ACHN (cell line): ENCODE measurements around the gene ANXA5.

Experiments
- DNase-seq: peaks from one replicate; pipeline ENCODE4 v3.0.0-alpha.2; 2015
- in situ Hi-C: cut with HindIII; loops from 2 replicates; pipeline ENCODE4 v1.10.0; 2017; ENCODE audit warnings: low sequenced_read_pairs, low pct_ligation_motif_present, low pct_unique_long_range_greater_than_20kb

Gene ANXA5

DNA sequence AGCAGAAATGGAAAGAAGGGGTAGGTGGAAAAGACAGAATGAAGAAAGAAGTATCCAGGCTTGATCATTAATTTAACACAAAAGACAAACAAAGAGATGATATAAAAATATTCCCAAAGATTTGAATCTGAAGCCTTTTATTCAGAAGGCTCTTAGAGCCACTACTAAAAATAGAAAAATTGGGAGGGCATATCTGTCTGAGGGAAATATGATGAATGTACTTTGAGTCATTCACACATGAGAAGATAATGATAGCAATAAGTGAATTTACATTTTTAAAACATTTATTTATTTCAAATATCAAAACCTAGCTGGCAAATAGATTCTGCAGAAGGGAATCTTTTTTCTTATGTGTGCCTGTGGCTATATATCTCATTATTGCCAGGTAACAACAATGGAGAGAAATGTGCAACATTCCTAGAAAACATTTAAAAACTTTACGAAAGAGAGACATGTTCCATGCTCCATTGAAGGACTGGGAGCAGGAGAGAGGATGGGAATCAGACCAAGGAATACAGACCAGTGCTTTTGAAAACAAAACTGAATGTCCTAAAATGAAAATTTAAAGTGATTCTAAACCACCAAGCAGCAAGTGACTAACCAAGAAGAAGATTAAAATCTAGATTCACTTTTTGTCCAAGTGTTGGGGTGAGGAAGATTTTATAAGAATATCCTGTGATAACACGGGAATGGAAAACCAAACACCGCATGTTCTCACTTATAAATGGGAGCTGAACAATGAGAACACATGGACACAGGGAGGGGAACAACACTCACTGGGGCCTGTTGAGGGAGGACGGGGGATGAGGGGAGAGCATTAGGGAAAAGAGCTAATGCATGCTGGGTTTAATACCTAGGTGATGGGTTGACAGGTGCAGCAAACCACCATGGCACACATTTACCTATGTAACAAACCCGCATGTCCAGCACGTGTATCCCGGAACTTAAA lies 41.2 kb downstream of the ANXA5 start:
- in situ Hi-C loops: no loop called here
- DNase-seq: no peak

DNA sequence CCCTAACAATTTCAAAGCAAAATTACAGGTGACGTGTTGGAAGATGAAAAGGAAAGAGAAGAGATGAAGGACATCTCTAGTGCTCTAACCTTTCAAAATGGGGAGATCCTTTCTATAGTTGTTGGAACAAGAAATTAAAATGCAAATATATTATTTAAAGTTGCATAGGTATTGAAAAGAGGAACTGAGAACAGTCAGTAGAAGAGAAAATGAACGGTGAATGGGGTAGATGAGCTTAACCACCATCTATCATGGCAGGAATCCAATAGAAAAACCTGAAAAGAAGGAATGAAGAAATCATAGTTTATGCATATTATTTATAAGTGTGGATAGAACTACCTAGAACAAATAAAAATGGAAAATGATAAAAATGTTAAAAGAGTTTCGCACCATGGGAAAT lies 42.0 kb downstream of the ANXA5 start:
- DNase-seq: no peak
- in situ Hi-C loops: no loop called here

DNA sequence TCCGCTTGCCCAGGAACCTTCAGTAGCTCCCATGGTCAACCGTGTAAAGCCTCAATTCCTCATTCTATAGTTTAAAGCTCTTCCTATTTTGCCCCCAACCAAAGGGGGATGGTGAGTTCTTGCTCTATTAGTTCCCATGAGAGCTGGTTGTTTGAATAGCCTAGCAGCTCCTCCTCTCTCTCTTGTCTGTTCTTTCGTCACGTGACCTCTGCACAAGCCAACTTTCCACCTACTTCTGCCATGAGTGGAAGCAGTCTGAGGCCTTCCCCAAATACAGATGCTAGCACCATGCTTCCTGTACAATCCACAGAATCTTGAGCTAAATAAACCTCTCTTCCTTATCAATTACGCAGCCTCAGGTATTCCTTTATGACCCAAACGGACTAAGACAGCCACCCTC lies 42.8 kb downstream of the ANXA5 start:
- in situ Hi-C loops: no loop called here
- no peak for DNase-seq

DNA sequence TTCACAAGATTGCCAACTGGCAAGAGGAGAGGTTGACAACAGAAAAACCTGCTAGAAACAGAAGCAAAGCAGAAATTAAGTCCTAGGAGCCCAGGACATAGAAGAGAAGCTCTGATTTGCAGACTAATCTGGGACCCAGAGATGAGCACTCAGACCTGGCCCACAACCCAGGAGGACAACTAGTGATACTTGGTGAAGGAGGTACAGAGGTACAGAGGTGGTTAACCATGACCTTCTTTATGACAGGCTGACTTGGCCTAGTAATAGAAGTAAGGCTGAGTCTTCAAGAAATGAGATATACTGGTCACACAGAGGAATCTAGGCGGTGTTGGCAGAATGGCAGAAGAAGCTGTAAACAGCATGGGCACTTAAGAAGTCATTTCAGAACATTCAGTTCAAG lies 43.6 kb downstream of the ANXA5 start:
- no peak for DNase-seq
- in situ Hi-C loops: no loop called here

DNA sequence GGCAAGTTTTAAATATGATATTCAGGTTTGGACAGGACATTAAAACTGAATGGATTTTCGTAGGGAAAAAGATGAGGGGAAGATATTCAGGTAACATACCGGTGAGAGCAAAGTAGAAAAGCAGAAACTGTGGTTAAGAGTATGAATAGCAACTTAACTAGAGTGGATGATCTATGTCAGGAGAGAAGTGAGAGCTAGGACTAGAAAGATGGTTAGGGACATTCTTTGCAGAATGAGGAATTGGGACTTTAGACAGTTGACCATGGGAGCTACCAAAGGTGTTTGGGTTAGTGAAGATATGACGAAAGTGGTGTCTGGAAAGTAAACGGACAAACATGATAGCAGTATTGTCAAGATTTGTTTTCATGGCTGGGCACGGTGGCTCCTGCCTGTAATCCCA lies 45.2 kb downstream of the ANXA5 start:
- in situ Hi-C loops: no loop called here
- DNase-seq: no peak

DNA sequence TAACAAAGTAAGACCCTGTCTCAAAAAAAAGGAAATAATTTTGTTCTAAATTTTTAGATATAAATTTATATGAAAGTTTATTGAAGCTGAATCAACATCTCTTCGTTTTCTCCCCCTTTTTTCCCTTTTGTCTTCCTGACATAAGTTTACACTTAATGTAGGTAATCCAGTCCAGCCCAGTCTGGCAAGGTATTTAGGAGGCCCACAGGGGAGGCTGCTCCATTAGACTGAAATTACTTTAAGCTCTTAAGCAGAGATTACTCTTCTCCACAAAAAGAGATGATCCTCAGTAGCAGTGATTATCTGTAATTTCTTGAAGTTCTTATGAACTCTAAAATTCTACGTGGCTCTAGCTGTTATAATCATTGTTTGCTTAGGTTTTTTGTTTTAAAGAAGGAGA lies 46.0 kb downstream of the ANXA5 start:
- in situ Hi-C loops: no loop called here
- no peak for DNase-seq

DNA sequence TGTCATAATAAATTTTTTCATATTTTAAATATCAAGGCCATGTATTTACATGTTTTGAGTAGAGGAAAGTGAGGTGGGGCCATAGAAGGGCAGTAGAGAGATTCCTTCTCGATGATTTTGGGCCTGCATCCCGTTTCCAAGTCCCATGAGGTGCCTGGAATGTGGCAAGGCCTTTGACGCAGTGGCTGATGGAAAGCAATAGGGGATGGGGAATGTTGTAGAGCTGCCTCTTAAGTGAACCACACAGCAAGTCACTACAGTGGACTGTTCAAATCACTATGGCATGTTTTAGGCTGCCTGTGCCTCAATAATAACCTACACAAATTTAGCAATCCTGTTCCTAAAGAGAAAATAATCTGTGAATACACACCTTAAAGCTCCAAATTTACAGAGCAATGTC lies 48.3 kb downstream of the ANXA5 start:
- in situ Hi-C loops: no loop called here
- no peak for DNase-seq

DNA sequence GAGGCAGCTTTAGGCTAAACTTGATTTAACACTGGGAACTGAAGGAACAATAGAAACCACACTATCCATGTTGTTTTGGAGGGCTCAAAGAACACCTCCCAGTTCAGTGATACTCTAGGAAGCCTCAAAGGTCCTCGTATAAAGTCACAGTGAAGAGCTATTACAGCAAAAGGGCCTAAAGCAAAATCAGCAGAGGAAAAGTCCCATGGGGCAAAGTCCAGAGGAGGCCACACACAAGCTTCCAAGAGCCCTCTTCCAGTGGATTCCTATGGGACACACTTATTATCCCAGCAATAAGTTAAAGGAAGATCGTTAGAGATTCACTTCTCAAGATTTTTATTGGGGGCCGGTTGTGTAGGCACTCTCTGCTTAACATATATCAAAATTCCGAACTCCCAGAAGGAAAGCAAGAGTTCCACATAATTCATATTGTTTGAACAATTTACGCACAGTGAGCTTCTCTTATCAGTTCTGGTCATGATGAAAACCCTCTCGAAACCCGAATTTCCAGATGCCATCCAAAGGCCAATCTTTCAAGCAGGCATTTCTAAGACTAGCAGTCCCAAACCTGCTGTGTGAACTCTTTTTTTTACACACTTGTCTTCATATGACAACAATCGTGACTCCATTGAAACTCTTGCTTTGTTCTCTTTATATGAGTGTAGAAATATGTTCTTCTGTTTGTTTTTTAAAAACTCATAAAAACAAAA lies 53.7 kb downstream of the ANXA5 start:
- in situ Hi-C loops: no loop called here
- DNase-seq: no peak

DNA sequence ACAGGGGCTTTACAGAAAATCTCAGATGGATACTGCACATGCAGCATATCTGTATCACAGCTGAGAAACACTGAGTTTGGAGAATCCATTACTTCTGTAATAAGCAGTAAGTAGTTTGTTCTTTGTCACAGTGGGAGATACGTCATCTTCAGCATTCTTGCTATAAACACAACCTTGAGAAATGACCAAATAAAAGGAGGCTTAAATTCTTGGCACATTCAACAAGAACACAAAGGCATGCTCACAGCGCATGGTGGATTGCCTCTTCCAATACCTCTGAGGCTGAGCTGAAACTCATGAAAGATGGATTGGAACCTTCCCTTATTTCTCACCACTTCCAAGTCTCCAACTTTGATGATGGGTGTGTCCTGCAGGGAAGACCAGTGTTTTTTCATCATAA lies 54.5 kb downstream of the ANXA5 start:
- DNase-seq: no peak
- in situ Hi-C loops: no loop called here

DNA sequence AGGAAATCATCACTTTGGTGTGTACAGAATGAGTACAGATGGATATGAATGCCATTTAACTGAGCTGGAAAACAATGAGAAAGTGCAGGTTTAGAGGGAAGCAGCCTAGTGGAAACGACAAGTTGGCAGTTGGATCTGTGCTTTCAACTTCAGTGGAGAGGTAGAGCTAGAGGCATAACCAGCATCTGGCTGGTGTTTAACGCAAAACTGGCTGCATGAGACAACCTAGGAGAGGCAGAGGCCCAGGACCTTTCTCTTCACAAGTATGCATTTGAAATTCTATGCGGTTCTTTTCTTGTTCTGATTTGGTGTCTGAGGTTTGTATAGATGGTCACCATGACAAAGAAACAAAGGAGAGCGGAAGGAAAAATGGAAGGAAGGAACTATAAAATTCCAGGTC lies 63.1 kb downstream of the ANXA5 start:
- in situ Hi-C loops: no loop called here
- DNase-seq: no peak

DNA sequence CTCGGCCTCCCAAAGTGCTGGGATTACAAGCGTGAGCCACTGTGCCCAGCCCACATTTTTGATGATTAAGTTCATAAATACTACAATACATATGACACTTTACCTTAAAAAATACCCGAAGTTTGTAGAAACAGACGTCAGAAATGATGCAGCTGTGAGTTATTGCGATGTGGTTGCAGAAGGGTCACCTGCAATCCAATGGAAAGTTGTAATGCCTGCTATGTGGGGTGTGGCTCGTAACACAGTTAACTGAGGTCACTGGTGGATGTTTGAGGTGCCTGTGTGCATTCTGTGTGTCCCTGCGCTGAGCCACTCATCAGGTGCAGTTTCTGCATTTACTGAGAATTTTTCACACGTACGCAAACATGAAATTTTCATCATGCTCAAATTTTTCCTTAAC lies 64.1 kb downstream of the ANXA5 start:
- no peak for DNase-seq
- in situ Hi-C loops: no loop called here
